ENCODE measurements around the gene MYADML2. TPM values are rescaled to one million over a fixed set of nuclear protein-coding genes. Genes with fewer than 3 reads are reported as not detected.
A peak's percentile ranks its signal among the peaks of the same experiment; 100 is the strongest.
"Not testable (repeated sequence)": the region's sequence is repeated elsewhere in the genome, so short reads cannot be mapped to it uniquely, and the experiment has no call there.

Gene MYADML2
- total and polyA plus RNA-seq, 7 donors: 0.47 to 95.8 (median 11.0) TPM

- Histone ChIP-seq H3K4me3 (no peak overlapping the region), H3K27ac (no peak overlapping the region), H3K4me1 (peaks cover 5% of the 10 kb centered on the region), H3K9me3 (no peaks in the 10 kb centered on the region), H3K27me3 (ENCODE audit: insufficient read depth in 3 of 3, low read length in 2 of 3) (no peaks in the 10 kb centered on the region), H3K36me3 (ENCODE audit: insufficient read depth in 1 of 2, low read depth in 1 of 2) (peaks cover 9 to 63% of the 10 kb centered on the region in 2 donors)
- DNase-seq: peak in 1 of 2 donors; percentile 43
- 93 to 95% (median 94%) methylated on average over 26 of the region's 26 CpGs for WGBS, 3 donors
- no peak for ATAC-seq
- TF ChIP-seq CTCF (IDR thresholded peaks at IDR 0.05): no peak
- intact Hi-C loops (cut with DNase I): no loop called here
These were observed 36.8 kb upstream of the MYADML2 start for GRCh38 chr17:81983639-81984373.

DNA sequence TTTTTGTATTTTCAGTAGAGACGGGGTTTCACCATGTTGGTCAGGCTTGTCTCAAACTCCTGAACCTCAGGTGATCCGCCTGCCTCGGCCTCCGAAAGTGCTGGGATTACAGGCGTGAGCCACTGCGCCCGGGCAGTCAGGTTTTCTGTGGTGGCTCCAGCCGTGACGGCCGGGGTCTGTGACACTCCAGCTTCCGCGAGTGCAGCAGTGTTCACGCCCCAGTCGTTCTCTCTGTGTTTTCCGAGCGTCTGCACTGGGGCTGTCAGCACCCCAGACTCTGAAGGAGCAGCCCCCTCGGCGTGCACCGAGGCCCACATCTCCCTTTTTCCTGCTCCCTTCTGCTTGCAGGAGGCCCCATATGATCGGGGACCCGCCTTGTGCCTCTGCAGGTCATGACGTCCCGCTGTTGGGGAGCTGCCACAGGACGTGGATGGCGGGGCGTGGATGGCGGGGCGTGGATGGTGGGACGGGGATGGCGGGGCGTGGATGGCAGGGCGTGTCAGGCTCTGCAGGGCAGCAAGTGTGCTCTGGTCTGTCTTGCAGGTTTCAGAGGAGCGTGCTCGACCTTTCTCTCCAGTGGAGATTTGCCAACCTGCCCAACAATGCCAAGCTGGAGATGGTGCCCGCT lies 36.1 kb upstream of the MYADML2 start:
- no peak overlapping the region for H3K4me3 ChIP-seq
- H3K9me3 ChIP-seq: no peaks in the 10 kb centered on the region
- no peak overlapping the region for H3K27ac ChIP-seq
- intact Hi-C loops (cut with DNase I): no loop called here
- no peaks in the 10 kb centered on the region for H3K27me3 ChIP-seq (ENCODE audit: insufficient read depth in 3 of 3, low read length in 2 of 3)
- whole genome bisulfite sequencing, 3 donors: 92 to 96% (median 93%) methylated on average over 34 to 35 of the region's 35 CpGs
- TF ChIP-seq CTCF (IDR thresholded peaks at IDR 0.05): no peak
- ATAC-seq (no peak), DNase-seq (peak in 1 of 2 donors; percentile 46)
- H3K36me3 ChIP-seq (ENCODE audit: insufficient read depth in 1 of 2, low read depth in 1 of 2): peaks cover 9 to 63% of the 10 kb centered on the region in 2 donors
- peaks cover 9% of the 10 kb centered on the region for H3K4me1 ChIP-seq

DNA sequence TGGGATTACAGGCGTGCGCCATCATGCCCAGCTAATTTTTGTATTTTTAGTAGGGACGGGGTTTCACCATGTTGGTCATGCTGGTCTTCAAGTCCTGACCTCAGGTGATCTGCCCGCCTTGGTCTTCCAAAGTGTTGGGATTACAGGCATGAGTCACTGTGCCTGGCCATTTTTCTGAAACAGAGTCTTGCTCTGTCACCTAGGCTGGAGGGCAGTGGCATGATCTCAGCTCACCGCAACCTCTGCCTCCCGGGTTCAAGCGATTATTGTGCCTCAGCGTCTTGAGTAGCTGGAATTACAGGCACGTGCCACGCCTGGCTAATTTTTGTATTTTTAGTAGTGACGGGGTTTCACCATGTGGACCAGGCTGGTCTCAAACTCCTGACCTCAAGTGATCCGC lies 34.5 kb upstream of the MYADML2 start:
- ATAC-seq; H3K9me3 ChIP-seq; H3K4me3 ChIP-seq; H3K27me3 ChIP-seq (ENCODE audit: insufficient read depth in 3 of 3, low read length in 2 of 3); intact Hi-C loops (cut with DNase I); H3K4me1 ChIP-seq: not testable (repeated sequence)
- WGBS, 3 donors: 88 to 94% (median 89%) methylated on average over 12 of the region's 12 CpGs
- DNase-seq: peak in 1 of 2 donors; percentile 28
- Histone ChIP-seq H3K36me3 (ENCODE audit: insufficient read depth in 1 of 2, low read depth in 1 of 2) (peaks cover 9 to 54% of the 10 kb centered on the region in 2 donors), H3K27ac (peak overlapping the region; percentile 55)

GRCh38 chr17:81980707-81981343 lies 33.8 kb upstream of the MYADML2 start:
- Histone ChIP-seq H3K4me1 (peaks cover 9% of the 10 kb centered on the region), H3K27me3 (ENCODE audit: insufficient read depth in 3 of 3, low read length in 2 of 3) (no peaks in the 10 kb centered on the region), H3K4me3 (no peak overlapping the region), H3K36me3 (ENCODE audit: insufficient read depth in 1 of 2, low read depth in 1 of 2) (peaks cover 9 to 47% of the 10 kb centered on the region in 2 donors), H3K27ac (peak overlapping the region; percentile 55), H3K9me3 (no peaks in the 10 kb centered on the region)
- no peak for DNase-seq
- intact Hi-C loops (cut with DNase I): no loop called here
- no peak for TF ChIP-seq CTCF (IDR thresholded peaks at IDR 0.05)
- no peak for ATAC-seq
- WGBS, 3 donors: 66 to 79% (median 78%) methylated on average over 9 of the region's 9 CpGs

DNA sequence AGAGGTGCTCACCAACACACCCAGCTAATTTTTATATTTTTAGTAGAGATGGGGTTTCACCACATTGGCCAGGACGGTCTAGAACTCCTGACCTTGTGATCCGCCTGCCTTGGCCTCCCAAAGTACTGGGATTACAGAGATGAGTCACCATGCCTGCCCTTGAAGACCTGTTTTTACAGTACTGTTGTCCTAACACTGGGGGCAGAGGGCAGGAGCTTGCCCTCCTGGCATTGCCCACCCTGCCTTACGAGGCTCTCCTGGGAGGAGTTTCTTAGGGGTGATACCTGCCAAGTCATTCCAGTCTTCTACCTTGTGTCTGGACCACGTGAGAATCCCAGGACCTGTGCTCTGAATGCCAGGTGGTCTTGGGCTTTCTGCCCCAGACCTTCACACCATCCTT lies 33.1 kb upstream of the MYADML2 start:
- no peaks in the 10 kb centered on the region for H3K9me3 ChIP-seq
- H3K4me3 ChIP-seq: no peak overlapping the region
- H3K27ac ChIP-seq: peak overlapping the region; percentile 55
- 62 to 89% (median 63%) methylated on average over 4 of the region's 4 CpGs for WGBS, 3 donors
- H3K36me3 ChIP-seq (ENCODE audit: insufficient read depth in 1 of 2, low read depth in 1 of 2): peaks cover 7 to 40% of the 10 kb centered on the region in 2 donors
- peaks cover 9% of the 10 kb centered on the region for H3K4me1 ChIP-seq
- intact Hi-C loops (cut with DNase I): no loop called here
- DNase-seq: no peak
- ATAC-seq: no peak
- no peak for TF ChIP-seq CTCF (IDR thresholded peaks at IDR 0.05)
- no peaks in the 10 kb centered on the region for H3K27me3 ChIP-seq (ENCODE audit: insufficient read depth in 3 of 3, low read length in 2 of 3)
